DMS153 treated with DMSO at 0.1 percent for 48 hours (cell line): ENCODE data around the gene SMOC2.
"Not testable (repeated sequence)": the region's sequence is repeated elsewhere in the genome, so short reads cannot be mapped to it uniquely, and the experiment has no call there.

ENCODE experiments used
- DNase-seq: peaks from one replicate; lab custom pipeline; 2025; ENCODE audit not compliant: unreplicated experiment; lab: John Stamatoyannopoulos, UW

The SMOC2 gene

GRCh38 chr6:168699631-168700295 is 258.8 kb downstream of the SMOC2 start:
- DNase-seq, result no peak

DNA sequence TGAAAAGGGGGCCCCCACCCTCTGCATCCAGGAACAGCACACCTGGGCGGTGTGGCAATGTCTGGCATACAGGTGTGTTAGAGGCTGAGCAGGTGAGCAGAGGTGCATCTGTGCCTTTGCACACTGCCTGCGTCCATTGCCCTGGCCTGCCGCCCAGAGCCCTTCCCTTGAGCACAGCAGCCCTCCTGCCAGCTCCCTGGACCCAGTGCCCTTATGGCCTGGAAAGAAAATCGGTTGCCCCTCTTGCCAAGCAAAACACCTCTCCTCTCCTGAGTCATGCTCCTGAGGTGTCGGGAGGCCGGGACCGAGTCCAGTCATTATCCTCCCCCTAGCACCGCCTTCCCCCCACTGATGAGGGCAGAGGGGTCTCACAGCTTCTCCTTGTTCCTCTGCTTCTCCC is 259.9 kb downstream of the SMOC2 start:
- no peak for DNase-seq

- no peak for DNase-seq
Observed at GRCh38 chr6:168703990-168704389, 263.0 kb downstream of the SMOC2 start.

DNA sequence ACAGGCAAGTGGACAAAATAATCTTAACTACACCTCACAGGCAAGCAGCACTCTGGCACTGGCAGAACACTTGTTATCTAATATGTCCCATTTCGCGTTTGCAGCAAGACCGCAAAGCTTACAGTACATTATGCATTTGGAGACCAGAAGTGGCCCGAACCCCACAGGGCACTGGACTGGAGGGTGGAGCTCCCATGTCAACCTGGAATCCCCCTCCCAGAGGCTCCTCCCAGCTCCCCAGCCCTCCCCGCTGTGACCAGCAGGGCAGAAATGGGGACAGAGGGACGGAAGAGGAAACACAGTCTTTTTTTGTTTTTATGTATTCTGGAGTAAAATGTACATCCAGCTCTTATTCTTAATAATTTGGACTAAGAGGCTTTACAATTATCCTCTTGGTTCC is 263.7 kb downstream of the SMOC2 start:
- no peak for DNase-seq

GRCh38 chr6:168705271-168705670 is 264.3 kb downstream of the SMOC2 start:
- not testable (repeated sequence) for DNase-seq

DNA sequence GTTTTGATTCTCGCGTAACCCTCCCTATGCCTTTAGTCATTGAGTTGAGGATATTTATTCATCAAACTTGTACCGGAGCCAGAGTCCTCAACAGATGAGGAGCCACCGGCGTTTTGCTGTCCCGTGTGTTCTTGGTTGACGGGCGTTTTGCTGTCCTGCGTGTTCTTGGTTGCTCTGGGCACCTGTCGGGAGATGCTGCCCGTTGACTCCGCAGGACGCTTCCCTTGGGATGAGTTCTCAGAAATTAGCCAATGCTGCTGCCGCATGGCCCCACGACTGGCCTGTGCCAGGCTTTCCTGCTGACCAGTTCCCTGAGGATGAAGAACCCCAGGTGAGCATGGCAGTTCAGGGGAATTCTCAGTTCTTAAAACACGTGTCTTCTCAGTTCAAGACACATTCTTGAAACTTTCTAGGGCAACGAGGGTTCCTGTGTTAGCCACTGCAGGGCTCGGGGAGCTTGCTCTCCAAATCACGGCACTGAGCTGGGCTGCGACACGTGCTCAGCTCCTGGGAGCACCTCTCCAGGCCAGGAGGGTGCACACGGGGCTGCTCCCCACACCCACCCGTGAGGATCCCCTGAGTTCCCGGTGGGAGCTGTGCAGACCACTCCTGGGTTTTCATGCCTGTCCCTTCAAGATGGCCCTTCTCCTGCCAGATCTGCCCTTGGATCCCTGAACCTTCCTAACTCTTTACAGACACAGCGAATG is 265.6 kb downstream of the SMOC2 start:
- no peak for DNase-seq

DNA sequence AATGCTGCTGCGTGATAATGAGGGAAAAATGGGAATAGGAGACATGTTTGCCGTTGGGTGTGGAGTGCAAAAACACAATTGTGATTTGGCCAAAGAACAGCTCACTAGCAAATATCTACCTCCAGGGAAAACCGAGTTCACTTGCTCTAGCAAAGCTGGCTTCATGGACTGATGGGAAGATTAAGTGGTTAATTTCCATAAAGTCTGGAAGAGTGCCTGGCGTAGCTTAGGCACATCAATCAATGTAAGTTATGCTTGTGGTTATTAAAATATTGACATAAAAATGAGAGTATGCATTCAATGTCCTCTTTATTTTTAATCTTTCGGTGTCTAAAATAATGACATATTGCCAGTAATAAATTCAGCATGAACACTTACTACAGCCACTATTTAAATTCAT is 267.5 kb downstream of the SMOC2 start:
- no peak for DNase-seq

DNA sequence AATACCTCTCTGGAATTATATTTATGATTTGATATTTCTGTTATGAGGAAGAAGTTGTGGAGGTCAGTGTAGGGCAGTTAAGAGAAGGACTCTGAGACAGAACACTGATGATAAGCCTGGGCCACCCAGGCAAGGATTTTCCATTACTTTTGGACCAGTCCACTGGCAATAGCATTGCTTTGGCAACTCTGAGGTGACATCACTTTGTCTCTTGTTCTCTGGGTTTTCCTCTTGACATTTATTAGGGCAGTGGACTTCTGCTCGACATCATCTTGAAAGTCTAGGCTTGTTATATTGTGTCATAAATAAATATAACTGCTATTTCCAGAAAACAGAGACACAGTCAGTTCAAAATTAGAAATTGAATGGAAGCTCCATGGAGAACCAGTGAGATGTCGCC is 268.0 kb downstream of the SMOC2 start:
- DNase-seq, result no peak

GRCh38 chr6:168709390-168709789 is 268.4 kb downstream of the SMOC2 start:
- no peak for DNase-seq

- DNase-seq, result no peak
Observed at GRCh38 chr6:168709991-168710390, 269.0 kb downstream of the SMOC2 start.

DNA sequence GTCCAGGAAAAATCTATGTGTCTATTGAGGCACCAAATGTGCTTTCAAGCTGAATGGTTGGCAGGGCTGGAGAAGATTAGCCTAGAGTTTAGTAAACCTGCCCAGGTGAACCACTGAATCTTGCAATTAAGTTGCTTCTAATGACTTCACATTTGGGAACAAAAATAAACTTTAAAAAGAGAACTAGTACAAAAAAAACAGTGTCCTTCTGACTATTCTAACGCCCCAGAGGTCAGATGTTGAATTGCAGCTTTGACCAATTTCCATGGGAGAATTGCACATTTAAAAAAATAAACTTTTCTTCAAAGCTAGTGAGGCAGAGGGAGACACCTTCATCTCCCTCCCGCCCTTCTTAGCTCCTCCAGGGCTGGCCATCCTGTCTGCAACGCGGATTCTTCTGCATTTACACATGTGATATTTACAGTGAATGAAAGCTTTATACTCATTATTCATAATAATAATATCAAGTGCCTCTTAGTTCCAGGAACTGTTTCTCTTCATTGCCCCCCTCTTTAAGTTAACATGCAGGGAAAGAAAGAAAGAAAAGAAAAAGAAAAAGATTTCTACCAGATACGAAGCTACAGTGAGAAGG is 270.2 kb downstream of the SMOC2 start:
- no peak for DNase-seq

- no peak for DNase-seq
Observed at GRCh38 chr6:168711666-168712300, 270.8 kb downstream of the SMOC2 start.

- DNase-seq, result no peak
Observed at GRCh38 chr6:168712993-168713392, 272.0 kb downstream of the SMOC2 start.

- DNase-seq, result no peak
Observed at GRCh38 chr6:168713839-168714238, 272.9 kb downstream of the SMOC2 start.

DNA sequence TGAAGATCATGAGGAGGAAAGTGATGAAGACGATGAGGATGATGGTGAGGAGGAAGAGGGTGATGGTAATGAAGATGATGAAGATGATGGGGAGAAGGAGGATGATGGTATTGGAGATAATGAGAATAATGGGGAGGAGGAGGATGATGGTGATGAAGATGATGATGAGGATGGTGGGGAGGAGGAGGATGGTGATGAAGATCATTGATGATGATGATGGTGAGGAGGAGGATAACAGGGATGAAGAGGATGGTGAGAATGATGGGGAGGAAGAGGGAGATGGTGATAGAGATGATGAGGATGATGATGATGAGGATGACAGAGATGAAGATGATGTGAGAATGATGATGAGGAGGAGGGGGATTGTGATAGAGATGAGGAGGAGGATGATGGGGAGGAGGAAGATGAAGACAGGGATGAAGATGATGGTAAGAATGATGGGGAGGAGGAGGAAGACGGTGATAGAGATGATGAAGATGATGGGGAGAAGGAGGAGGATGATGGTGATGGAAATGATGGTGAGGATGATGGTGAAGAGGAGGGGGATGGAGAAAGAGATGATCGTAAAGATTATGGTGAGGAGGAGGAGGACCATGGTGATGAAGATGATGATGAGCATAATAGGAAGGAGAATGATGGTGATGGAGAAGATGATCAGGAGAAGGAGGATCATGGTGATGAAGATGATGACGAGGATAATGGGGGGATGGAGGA is 273.7 kb downstream of the SMOC2 start:
- no peak for DNase-seq

GRCh38 chr6:168715643-168716481 is 274.9 kb downstream of the SMOC2 start:
- DNase-seq, result no peak

DNA sequence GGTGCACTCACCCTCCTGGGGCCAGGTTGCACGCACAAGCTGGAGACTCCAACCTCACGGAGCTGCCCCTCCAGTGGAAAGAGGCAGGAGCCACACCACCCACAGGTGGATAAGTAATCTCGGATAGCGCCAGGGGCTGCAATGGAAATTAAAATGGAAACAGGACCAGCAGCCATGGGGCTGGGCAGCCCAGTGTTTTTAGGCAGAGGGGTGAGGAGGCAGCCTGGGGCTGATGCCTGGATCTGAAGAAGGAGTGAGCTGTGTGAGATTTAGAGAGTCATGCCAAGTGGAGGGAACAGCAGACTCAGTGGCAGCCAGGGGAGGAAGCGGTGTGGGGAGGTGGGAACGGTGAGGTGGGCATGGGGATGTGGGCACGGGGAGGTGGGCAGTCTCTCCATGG is 275.6 kb downstream of the SMOC2 start:
- no peak for DNase-seq

DNA sequence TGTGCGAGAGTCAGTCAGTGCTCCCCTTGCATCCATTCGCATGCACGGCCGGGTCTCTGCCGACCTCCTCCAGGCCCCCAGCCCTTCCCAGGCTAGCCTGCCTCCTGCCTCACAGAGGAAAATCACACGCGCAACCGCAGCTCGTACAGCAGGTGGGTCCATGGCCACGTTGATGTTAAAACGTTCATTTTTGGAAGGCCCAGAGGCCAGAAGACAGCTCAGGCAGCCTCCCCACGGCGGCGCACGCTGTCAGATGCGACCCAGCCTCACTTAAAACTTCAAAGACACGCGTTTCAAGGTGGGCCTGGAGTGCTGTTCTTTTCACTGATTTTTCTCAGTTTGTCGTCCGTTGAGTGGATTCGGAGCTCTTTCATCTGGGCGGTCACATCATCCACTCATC is 276.5 kb downstream of the SMOC2 start:
- no peak for DNase-seq
